Neuronal stem cell (in vitro differentiated cells): ENCODE measurements around the gene C19orf67.

Experiments used
- DNase-seq: peaks from one replicate; pipeline ENCODE4 v3.0.0-alpha.2; 2013; ENCODE audit warnings: low spot score
- H2AFZ ChIP-seq: one replicate; pipeline ENCODE4 v1.6.1; 2013; ENCODE audit warnings: mild to moderate bottlenecking, low read length, inconsistent platforms
- H2AK5ac ChIP-seq: 2 replicates; pipeline ENCODE4 v1.6.1; 2013; ENCODE audit warnings: low read depth, mild to moderate bottlenecking, inconsistent platforms, low read length, moderate library complexity, mixed read lengths
- H2BK120ac ChIP-seq: 2 replicates; pipeline ENCODE4 v1.6.1; 2013; ENCODE audit warnings: low read depth, mild to moderate bottlenecking, inconsistent platforms, low read length, moderate library complexity, mixed read lengths
- H2BK12ac ChIP-seq: one replicate; pipeline ENCODE4 v1.6.1; 2013; ENCODE audit warnings: low read length, inconsistent platforms
- H2BK15ac ChIP-seq: 2 replicates; pipeline ENCODE4 v1.6.1; 2013; ENCODE audit warnings: mild to moderate bottlenecking, low read length, inconsistent platforms, mixed read lengths
- H2BK5ac ChIP-seq: one replicate; pipeline ENCODE4 v1.6.1; 2013; ENCODE audit warnings: inconsistent platforms, mild to moderate bottlenecking, low read length, moderate library complexity
- H3K14ac ChIP-seq: one replicate; pipeline ENCODE4 v1.6.1; 2013; ENCODE audit warnings: low read length, inconsistent platforms
- H3K18ac ChIP-seq: 2 replicates; pipeline ENCODE4 v1.6.1; 2013; ENCODE audit warnings: low read length, inconsistent platforms
- H3K23ac ChIP-seq: 2 replicates; pipeline ENCODE4 v1.6.1; 2013; ENCODE audit warnings: low read depth, mild to moderate bottlenecking, mixed read lengths, low read length, inconsistent platforms; ENCODE audit not compliant: poor library complexity
- H3K27ac ChIP-seq: replicated peaks from 3 replicates; pipeline ENCODE4 v1.5.1; 2013; ENCODE audit warnings: low read length, inconsistent platforms
- H3K27me3 ChIP-seq, 3 experiments: 2 replicates each; pipeline ENCODE4 v1.6.1; 2013; ENCODE audit warnings: low read length in 3 of 3, mild to moderate bottlenecking in 2 of 3, inconsistent platforms in 1 of 3, low read depth in 1 of 3, mixed read lengths in 1 of 3, moderate library complexity in 1 of 3; ENCODE audit not compliant: control insufficient read depth in 3 of 3, insufficient read depth in 3 of 3
- H3K36me3 ChIP-seq, 2 donors: replicated peaks in 1 of 2; 2 replicates each; pipeline ENCODE4 v1.6.1; 2013; ENCODE audit warnings: low read length in 2 of 2; ENCODE audit not compliant: control insufficient read depth in 2 of 2, insufficient read depth in 2 of 2
- H3K4ac ChIP-seq: 2 replicates; pipeline ENCODE4 v1.6.1; 2013; ENCODE audit warnings: inconsistent platforms, mild to moderate bottlenecking, low read length, moderate library complexity
- H3K4me1 ChIP-seq, 2 donors: 1 replicate in 1 of 2; 2 replicates in 1 of 2; pipeline ENCODE4 v1.6.1; 2013; ENCODE audit warnings: low read length in 2 of 2, low read depth in 1 of 2; ENCODE audit not compliant: control insufficient read depth in 2 of 2, insufficient read depth in 1 of 2
- H3K4me2 ChIP-seq: one replicate; pipeline ENCODE4 v1.6.1; 2013; ENCODE audit warnings: mild to moderate bottlenecking, low read length, inconsistent platforms; ENCODE audit not compliant: insufficient read depth, poor library complexity, severe bottlenecking
- H3K4me3 ChIP-seq, 2 donors: 2 replicates each; pipeline ENCODE4 v1.5.1; 2013; ENCODE audit warnings: low read length in 2 of 2, mild to moderate bottlenecking in 2 of 2, inconsistent platforms in 1 of 2, moderate library complexity in 1 of 2
- H3K79me1 ChIP-seq: one replicate; pipeline ENCODE4 v1.6.1; 2013; ENCODE audit warnings: low read depth, mild to moderate bottlenecking, inconsistent platforms, low read length, moderate library complexity
- H3K9ac ChIP-seq: one replicate; pipeline ENCODE4 v1.6.1; 2013; ENCODE audit warnings: mild to moderate bottlenecking, low read depth, low read length, inconsistent platforms; ENCODE audit not compliant: poor library complexity
- H3K9me3 ChIP-seq, 2 donors: replicated peaks in 1 of 2; 2 replicates each; pipeline versions ENCODE3 to v1.6.1; 2013; ENCODE audit warnings: low read length in 2 of 2, mild to moderate bottlenecking in 2 of 2, inconsistent platforms in 1 of 2, low read depth in 1 of 2, mixed read lengths in 1 of 2, moderate library complexity in 1 of 2; ENCODE audit not compliant: control insufficient read depth in 2 of 2, insufficient read depth in 1 of 2
- H4K8ac ChIP-seq: one replicate; pipeline ENCODE4 v1.6.1; 2013; ENCODE audit warnings: low read depth, mild to moderate bottlenecking, inconsistent platforms, low read length, moderate library complexity
- H4K91ac ChIP-seq: one replicate; pipeline ENCODE4 v1.6.1; 2013; ENCODE audit warnings: low read length, low read depth, mild to moderate bottlenecking, inconsistent platforms; ENCODE audit not compliant: poor library complexity
- WGBS, 2 donors: extraction: QIAGEN DNeasy Blood & Tissue Kit; methylation state at CpG; one replicate each; pipeline ENCODE4 v1.1.7; 2013; ENCODE audit warnings: missing lambda C conversion rate in 2 of 2, mixed read lengths in 1 of 2; ENCODE audit not compliant: insufficient read length in 2 of 2, insufficient replicate concordance in 1 of 2; ENCODE audit errors: extremely low coverage in 2 of 2; 5-methylcytosine and 5-hydroxymethylcytosine counted together

Gene C19orf67

DNA sequence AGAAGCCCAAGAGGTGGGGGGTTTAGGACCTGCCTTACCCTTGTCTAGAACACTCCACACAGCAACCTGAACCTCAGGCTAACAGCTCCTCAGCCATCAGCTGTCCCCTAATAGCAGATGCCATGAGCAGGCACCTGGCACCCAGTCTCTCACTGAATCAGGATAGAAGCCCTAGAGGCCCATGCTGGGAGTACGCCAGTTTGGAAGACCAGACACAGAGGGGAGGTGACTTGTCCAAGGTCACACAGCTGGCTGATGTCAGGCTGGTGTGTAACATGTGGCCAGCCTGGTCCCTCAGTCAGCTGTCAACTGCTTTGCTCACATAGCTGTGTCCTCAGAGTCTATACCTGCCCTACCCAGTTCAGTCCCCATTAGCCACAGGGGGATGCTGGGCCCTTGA is 17.7 kb upstream of the C19orf67 start:
- WGBS, 2 donors, result no CpG with 5 or more reads among the region's 1 CpG
- H2BK12ac ChIP-seq, result no peak overlapping the region
- no peak overlapping the region for H3K9ac ChIP-seq
- no peak overlapping the region for H3K4ac ChIP-seq
- no peak overlapping the region for H3K14ac ChIP-seq
- DNase-seq, result no peak
- no peaks in the 10 kb centered on the region for H3K79me1 ChIP-seq
- peaks cover 0 to 3% of the 10 kb centered on the region in 2 donors for H3K9me3 ChIP-seq
- no peak overlapping the region for H3K4me3 ChIP-seq
- no peak overlapping the region for H3K18ac ChIP-seq
- H3K23ac ChIP-seq, result no peak overlapping the region
- H3K4me2 ChIP-seq, result no peak overlapping the region
- peaks cover 13 to 67% of the 10 kb centered on the region in 2 donors for H3K36me3 ChIP-seq
- H2BK5ac ChIP-seq, result no peak overlapping the region
- H4K8ac ChIP-seq, result no peak overlapping the region
- no peak overlapping the region for H4K91ac ChIP-seq
- no peaks in the 10 kb centered on the region for H3K27me3 ChIP-seq
- H3K4me1 ChIP-seq, result no peaks in the 10 kb centered on the region
- H2AFZ ChIP-seq, result no peak overlapping the region
- H2AK5ac ChIP-seq, result no peak overlapping the region
- H2BK15ac ChIP-seq, result no peak overlapping the region
- no peak overlapping the region for H2BK120ac ChIP-seq
- H3K27ac ChIP-seq, result no peak overlapping the region

- Histone ChIP-seq H3K9me3 (peaks cover 0 to 3% of the 10 kb centered on the region in 2 donors), H3K27me3 (no peaks in the 10 kb centered on the region), H4K8ac (no peak overlapping the region), H2AK5ac (no peak overlapping the region), H4K91ac (no peak overlapping the region), H3K14ac (no peak overlapping the region), H3K18ac (no peak overlapping the region), H3K79me1 (no peaks in the 10 kb centered on the region), H2BK120ac (no peak overlapping the region), H2BK12ac (no peak overlapping the region), H2BK15ac (no peak overlapping the region), H3K4ac (no peak overlapping the region), H3K27ac (no peak overlapping the region), H2AFZ (no peak overlapping the region), H3K23ac (no peak overlapping the region), H3K36me3 (peaks cover 13 to 72% of the 10 kb centered on the region in 2 donors), H3K4me1 (no peaks in the 10 kb centered on the region), H3K9ac (no peak overlapping the region), H3K4me2 (no peak overlapping the region), H2BK5ac (no peak overlapping the region), H3K4me3 (no peak overlapping the region)
- WGBS, 2 donors, result no CpG with 5 or more reads among the region's 10 CpGs
- no peak for DNase-seq
Observed at GRCh38 chr19:14102756-14103155, 17.2 kb upstream of the C19orf67 start.

DNA sequence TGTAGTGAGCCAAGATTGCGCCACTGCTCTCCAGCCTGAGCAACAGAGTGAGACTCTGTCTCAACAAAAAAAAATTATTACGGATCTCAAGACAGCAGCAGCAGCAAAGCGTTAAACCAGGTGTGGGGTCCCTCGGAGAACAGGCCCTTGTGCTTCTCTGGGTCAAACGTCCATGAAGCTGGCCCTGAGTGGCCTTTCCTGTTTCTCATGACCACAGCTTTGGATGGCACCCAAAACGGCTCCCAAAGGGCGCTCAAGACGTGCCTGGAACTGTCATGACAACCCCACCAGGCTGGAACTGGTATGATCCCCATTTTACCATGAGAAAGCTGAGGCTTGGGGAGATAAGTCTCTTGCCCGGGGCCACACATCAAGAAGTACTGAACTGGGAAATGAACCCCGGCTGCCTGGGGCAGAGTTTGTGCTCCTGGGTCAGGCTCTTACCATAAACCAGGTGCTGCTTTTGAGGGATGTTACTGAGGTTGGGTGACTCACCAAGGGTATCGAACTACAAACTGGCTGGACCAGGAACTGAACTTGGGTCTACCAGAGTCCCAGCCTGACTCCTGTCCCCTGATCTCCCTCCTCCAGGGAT is 16.6 kb upstream of the C19orf67 start:
- H3K36me3 ChIP-seq, result peaks cover 13 to 75% of the 10 kb centered on the region in 2 donors
- H3K79me1 ChIP-seq, result no peaks in the 10 kb centered on the region
- H3K4ac ChIP-seq, result no peak overlapping the region
- no peak overlapping the region for H3K9ac ChIP-seq
- H4K91ac ChIP-seq, result no peak overlapping the region
- H3K23ac ChIP-seq, result no peak overlapping the region
- no peak for DNase-seq
- no peak overlapping the region for H3K4me3 ChIP-seq
- H4K8ac ChIP-seq, result no peak overlapping the region
- no peak overlapping the region for H3K14ac ChIP-seq
- no peak overlapping the region for H2AFZ ChIP-seq
- H2AK5ac ChIP-seq, result no peak overlapping the region
- H2BK5ac ChIP-seq, result no peak overlapping the region
- H3K27ac ChIP-seq, result no peak overlapping the region
- no peak overlapping the region for H2BK15ac ChIP-seq
- H2BK120ac ChIP-seq, result no peak overlapping the region
- no peak overlapping the region for H3K4me2 ChIP-seq
- H2BK12ac ChIP-seq, result no peak overlapping the region
- no peaks in the 10 kb centered on the region for H3K4me1 ChIP-seq
- no peaks in the 10 kb centered on the region for H3K27me3 ChIP-seq
- H3K18ac ChIP-seq, result no peak overlapping the region
- no CpG with 5 or more reads among the region's 11 CpGs for WGBS, 2 donors
- peaks cover 0 to 3% of the 10 kb centered on the region in 2 donors for H3K9me3 ChIP-seq

DNA sequence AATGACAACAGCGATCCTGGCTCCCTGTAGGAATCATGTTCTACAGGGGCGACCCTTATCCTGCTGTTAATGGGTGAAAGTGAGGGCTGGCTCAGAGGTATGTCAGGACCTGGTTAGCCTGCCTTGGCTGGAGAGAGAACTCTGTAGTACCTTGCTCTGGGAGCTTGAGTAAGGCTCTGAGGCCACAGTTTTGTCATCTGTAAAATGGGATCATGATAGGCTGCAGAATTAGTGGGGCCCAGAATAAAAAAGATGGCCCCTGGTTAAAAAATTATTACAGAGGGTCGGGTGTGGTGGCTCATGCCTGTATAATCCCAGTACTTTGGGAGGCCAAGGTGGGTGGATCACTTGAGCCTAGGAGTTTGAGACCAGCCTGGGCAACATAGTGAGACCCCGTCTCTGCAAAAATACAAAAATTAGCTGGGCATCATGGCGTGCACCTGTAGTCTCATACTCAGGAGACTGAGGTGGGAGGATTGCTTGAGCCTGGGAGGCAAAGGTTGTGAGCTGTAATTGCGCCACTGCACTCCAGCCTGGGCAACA is 15.5 kb upstream of the C19orf67 start:
- Histone ChIP-seq H4K91ac (no peak overlapping the region), H3K18ac (no peak overlapping the region), H3K9ac (no peak overlapping the region), H3K23ac (no peak overlapping the region), H3K4me3 (no peak overlapping the region), H3K9me3 (peaks cover 0 to 3% of the 10 kb centered on the region in 2 donors), H3K27me3 (no peaks in the 10 kb centered on the region), H3K4ac (no peak overlapping the region), H2AK5ac (no peak overlapping the region), H3K14ac (no peak overlapping the region), H3K27ac (no peak overlapping the region), H3K4me2 (no peak overlapping the region), H3K79me1 (no peaks in the 10 kb centered on the region), H2BK12ac (no peak overlapping the region), H3K36me3 (peaks cover 15 to 78% of the 10 kb centered on the region in 2 donors), H4K8ac (no peak overlapping the region), H2AFZ (no peak overlapping the region), H2BK15ac (no peak overlapping the region), H2BK120ac (no peak overlapping the region), H3K4me1 (no peaks in the 10 kb centered on the region), H2BK5ac (peak overlapping the region; percentile 4)
- WGBS, 2 donors, result no CpG with 5 or more reads among the region's 6 CpGs
- DNase-seq, result no peak
